GM12865 (cell line): ENCODE results near the gene SDE2.

ENCODE experiments used
- DNase-seq: peaks from one replicate; pipeline ENCODE4 v3.0.0; 2010; ENCODE audit warnings: low read depth
- H3K4me3 ChIP-seq: 2 replicates; pipeline ENCODE4 v1.5.1; 2011; ENCODE audit warnings: mild to moderate bottlenecking, low read depth, low read length, control low read depth
- CTCF ChIP-seq: IDR thresholded peaks from 2 replicates; pipeline ENCODE4 v1.5.1; 2011; ENCODE audit warnings: low read length, control low read depth, low read depth, inconsistent platforms; ENCODE audit not compliant: insufficient read depth; ENCODE audit errors: missing control alignments

Gene SDE2

DNA sequence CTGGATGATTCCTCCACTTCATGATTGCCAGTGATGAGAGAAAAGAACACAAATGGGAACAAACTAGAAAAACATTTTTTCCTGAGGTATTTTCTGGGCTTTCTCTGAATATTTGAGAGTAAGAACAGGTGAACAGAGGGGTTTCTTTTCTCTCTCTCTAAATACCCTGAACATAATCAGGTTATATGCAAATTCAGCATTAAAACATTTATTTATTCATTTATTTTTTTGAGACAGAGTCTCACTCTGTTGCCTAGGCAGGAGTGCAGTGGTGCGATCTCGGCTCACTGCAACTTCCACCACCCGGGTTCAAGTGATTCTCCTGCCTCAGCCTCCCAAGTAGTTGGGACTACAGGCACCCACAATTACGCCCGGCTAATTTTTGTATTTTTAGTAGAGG lies 52.3 kb downstream of the SDE2 start:
- no peak for TF ChIP-seq CTCF
- no peak for DNase-seq
- no peak overlapping the region for H3K4me3 ChIP-seq

DNA sequence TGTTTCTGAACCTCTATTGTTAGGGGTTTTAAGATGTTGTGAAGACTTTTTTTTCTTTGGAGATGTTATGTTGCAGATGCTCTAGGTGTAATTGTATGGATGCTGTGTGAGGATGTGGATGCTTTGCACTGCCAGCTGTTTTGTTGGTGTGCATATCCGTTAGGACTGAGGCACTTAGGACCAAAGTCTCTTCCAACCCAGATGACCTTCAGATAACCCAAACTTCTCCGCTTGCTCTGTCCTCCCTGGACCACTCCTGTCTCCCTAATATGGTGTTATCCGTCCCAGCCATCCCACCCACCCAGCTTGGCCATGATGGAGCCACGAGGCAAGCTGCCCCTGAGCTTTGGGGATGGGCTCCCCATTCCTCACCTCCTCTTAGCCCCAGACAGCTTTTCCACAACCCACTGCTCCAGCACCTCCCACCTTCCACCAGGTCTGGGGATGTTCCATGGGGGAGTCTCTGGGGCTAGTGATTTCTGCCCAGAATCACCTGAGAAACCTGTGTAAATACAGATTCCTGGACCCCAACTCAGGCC lies 53.0 kb downstream of the SDE2 start:
- no peak for TF ChIP-seq CTCF
- no peak overlapping the region for H3K4me3 ChIP-seq
- no peak for DNase-seq

- no peak for TF ChIP-seq CTCF
- no peak overlapping the region for H3K4me3 ChIP-seq
- no peak for DNase-seq
Measured at GRCh38 chr1:225945564-225945963, 53.6 kb downstream of the SDE2 start.

DNA sequence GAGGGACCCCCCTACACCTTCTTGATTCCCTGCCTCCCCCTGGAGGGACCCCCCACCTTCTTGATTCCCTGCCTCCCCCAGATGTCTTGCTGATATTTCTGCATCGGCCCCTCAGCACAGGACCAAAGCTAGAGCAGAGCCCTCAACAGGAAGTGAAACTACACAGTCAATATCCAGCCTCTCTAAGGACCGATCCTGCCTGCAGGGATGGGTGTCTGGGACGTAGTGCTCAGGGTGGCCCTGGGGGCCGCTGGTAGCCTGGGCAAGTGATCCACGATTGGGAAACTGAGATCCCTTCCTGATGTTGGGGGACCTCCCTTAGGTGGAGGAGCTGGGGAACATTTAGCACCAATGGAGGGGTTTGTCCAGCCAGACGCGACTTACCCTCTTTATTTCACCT lies 54.2 kb downstream of the SDE2 start:
- TF ChIP-seq CTCF: no peak
- peak; percentile 39 for DNase-seq
- no peak overlapping the region for H3K4me3 ChIP-seq

DNA sequence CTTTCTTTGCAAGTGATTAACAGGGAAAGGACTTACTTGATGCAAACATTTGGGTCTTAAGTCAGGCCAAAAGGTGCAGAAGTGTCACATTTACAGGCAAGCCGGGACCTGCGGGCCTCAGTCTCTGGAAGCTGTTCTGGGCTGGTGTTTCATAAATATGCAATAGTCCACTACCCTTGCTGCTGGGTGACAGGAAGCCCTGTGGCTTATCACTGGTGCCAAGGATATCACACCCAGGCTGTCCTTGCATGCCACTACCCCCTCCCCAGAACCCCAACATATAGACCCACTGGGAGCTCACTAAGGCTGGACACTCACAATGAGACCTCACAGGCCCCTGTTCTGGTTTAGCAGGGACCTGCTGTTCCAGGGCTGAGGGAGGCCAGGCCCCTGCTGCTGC lies 54.8 kb downstream of the SDE2 start:
- no peak for DNase-seq
- no peak for TF ChIP-seq CTCF

DNA sequence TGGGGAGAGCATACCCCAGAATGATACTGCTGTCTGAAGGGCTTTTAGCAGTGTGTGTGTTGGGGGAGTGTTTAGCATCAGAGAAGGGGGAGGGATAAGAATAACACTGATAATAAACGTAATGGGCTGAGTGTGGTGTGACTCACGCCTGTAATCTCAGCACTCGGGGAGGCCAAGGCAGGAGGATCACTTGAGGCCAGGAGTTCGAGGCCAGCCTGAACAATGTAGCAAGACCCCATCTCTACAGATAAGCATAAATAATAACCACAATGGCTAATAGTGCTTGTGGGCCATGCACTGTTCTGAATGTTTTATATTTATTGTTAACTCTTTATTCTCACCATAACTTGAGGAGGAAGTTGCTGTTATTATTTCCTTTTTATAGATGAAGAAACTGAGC lies 55.6 kb downstream of the SDE2 start:
- H3K4me3 ChIP-seq: no peak overlapping the region
- no peak for DNase-seq
- no peak for TF ChIP-seq CTCF

More for the DNA sequence above, 54.8 kb downstream of the SDE2 start:
- H3K4me3 ChIP-seq: no peak overlapping the region

GRCh38 chr1:225942574-225942973 lies 56.6 kb downstream of the SDE2 start:
- no peak overlapping the region for H3K4me3 ChIP-seq
- no peak for TF ChIP-seq CTCF
- DNase-seq: peak; percentile 88
